ENCODE measurements around the gene GMEB2.

GMEB2 gene

GRCh38 chr20:63556873-63557478 is 69.9 kb downstream of the GMEB2 start:
- no peak for DNase-seq

GRCh38 chr20:63555661-63556381 is 71.1 kb downstream of the GMEB2 start:
- DNase-seq = no peak

- peak; percentile 19 for DNase-seq
These were observed 72.3 kb downstream of the GMEB2 start for GRCh38 chr20:63554361-63555278.

- DNase-seq = peak; percentile 69
These were observed 73.0 kb downstream of the GMEB2 start, which contains the start of gene FNDC11 for GRCh38 chr20:63553933-63554290. Gene FNDC11 (plus strand): TSS chr20:63554159. CDS start chr20:63555664, 1,505 bp downstream.

GRCh38 chr20:63553251-63553932 is 73.5 kb downstream of the GMEB2 start:
- DNase-seq = peak; percentile 88

- DNase-seq = peak; percentile 72
These were observed 74.2 kb downstream of the GMEB2 start for GRCh38 chr20:63552481-63553249.

- DNase-seq = no peak
These were observed 75.8 kb downstream of the GMEB2 start for GRCh38 chr20:63551068-63551467.

- no peak for DNase-seq
These were observed 77.1 kb downstream of the GMEB2 start for GRCh38 chr20:63549679-63550282.

GRCh38 chr20:63549019-63549418 is 77.9 kb downstream of the GMEB2 start:
- no peak for DNase-seq

GRCh38 chr20:63548542-63548941 is 78.4 kb downstream of the GMEB2 start:
- no peak for DNase-seq

GRCh38 chr20:63547725-63548480 is 79.0 kb downstream of the GMEB2 start, which contains the start of gene SRMS:
Gene SRMS (minus strand): TSS chr20:63547749. CDS start chr20:63547463, 286 bp downstream.
- no peak for DNase-seq

GRCh38 chr20:63546956-63547724 is 79.8 kb downstream of the GMEB2 start:
- DNase-seq = no peak

GRCh38 chr20:63546256-63546955 is 80.5 kb downstream of the GMEB2 start:
- no peak for DNase-seq

GRCh38 chr20:63545814-63546213 is 81.1 kb downstream of the GMEB2 start:
- DNase-seq = no peak

- no peak for DNase-seq
These were observed 81.9 kb downstream of the GMEB2 start for GRCh38 chr20:63544958-63545516.

GRCh38 chr20:63544241-63544957 is 82.5 kb downstream of the GMEB2 start:
- DNase-seq = no peak

- DNase-seq = no peak
These were observed 83.2 kb downstream of the GMEB2 start for GRCh38 chr20:63543733-63544132.

GRCh38 chr20:63543131-63543530 is 83.8 kb downstream of the GMEB2 start:
- no peak for DNase-seq
